Endodermal cell (in vitro differentiated cells): Measurements from ENCODE around the gene MAPRE2. TPM values are rescaled to one million over a fixed set of nuclear protein-coding genes. Genes with fewer than 3 reads are reported as not detected.

ENCODE experiments used
- DNase-seq: peaks from one replicate; pipeline ENCODE4 v3.0.0-alpha.2; 2017
- H3K27ac ChIP-seq: 2 replicates; pipeline ENCODE4 v1.5.1; 2013; ENCODE audit warnings: mild to moderate bottlenecking, low read depth, low read length, moderate library complexity
- H3K27me3 ChIP-seq: 2 replicates; pipeline ENCODE4 v1.6.1; 2013; ENCODE audit warnings: mild to moderate bottlenecking, low read length, moderate library complexity; ENCODE audit not compliant: insufficient read depth, control insufficient read depth, poor library complexity, severe bottlenecking
- H3K36me3 ChIP-seq: 2 replicates; pipeline ENCODE4 v1.7.0; 2013; ENCODE audit warnings: mild to moderate bottlenecking, low read length, moderate library complexity; ENCODE audit not compliant: control insufficient read depth, insufficient read depth
- H3K4me1 ChIP-seq: one replicate; pipeline ENCODE4 v1.7.0; 2013; ENCODE audit warnings: low read length; ENCODE audit not compliant: control insufficient read depth, insufficient read depth
- H3K4me3 ChIP-seq: 2 replicates; pipeline ENCODE4 v1.5.1; 2013; ENCODE audit warnings: mild to moderate bottlenecking, low read length, moderate library complexity
- H3K9ac ChIP-seq: 2 replicates; pipeline ENCODE4 v1.6.1; 2013; ENCODE audit warnings: mild to moderate bottlenecking, low read length, moderate library complexity; ENCODE audit not compliant: poor library complexity, severe bottlenecking; ENCODE audit errors: extremely low read depth
- H3K9me3 ChIP-seq: 2 replicates; pipeline ENCODE4 v1.6.1; 2013; ENCODE audit warnings: mild to moderate bottlenecking, low read length, moderate library complexity; ENCODE audit not compliant: control insufficient read depth
- H3K27ac Mint-ChIP-seq: 2 replicates; pipeline ENCODE4 v1.8.0; 2020; ENCODE audit warnings: mixed read lengths
- H3K27me3 Mint-ChIP-seq: 2 replicates; pipeline ENCODE4 v1.8.0; 2021; ENCODE audit warnings: mild to moderate bottlenecking, mixed read lengths; ENCODE audit not compliant: insufficient read depth
- H3K36me3 Mint-ChIP-seq: 2 replicates; pipeline ENCODE4 v1.8.0; 2020; ENCODE audit warnings: low read depth, mixed read lengths
- H3K4me1 Mint-ChIP-seq: 2 replicates; pipeline ENCODE4 v1.8.0; 2020; ENCODE audit warnings: mixed read lengths
- H3K4me3 Mint-ChIP-seq: 2 replicates; pipeline ENCODE4 v1.8.0; 2020; ENCODE audit warnings: mild to moderate bottlenecking, moderate library complexity, mixed read lengths
- H3K9me3 Mint-ChIP-seq: 2 replicates; pipeline ENCODE4 v1.8.0; 2020; ENCODE audit warnings: mild to moderate bottlenecking, mixed read lengths
- CTCF ChIP-seq: fragments of 200-600 bp; sonication (generic); conservative IDR thresholded peaks from 2 replicates; pipeline ENCODE4 v1.5.0; 2021; ENCODE audit warnings: antibody characterized with exemption, mild to moderate bottlenecking
- WGBS, 2 experiments: methylation state at CpG; one replicate each; pipeline versions ENCODE4 v1.1.5 to v1.1.7; 2013; ENCODE audit warnings: missing lambda C conversion rate in 2 of 2, mixed read lengths in 1 of 2; ENCODE audit not compliant: insufficient coverage in 1 of 2, insufficient read length in 1 of 2; 5-methylcytosine and 5-hydroxymethylcytosine counted together
- total RNA-seq, 2 donors: library from RNA; stranded (reverse); fragmentation: NEBNext Ultra II Directional in 1 of 2; extraction: Animal tissue kit (Norgen Biotek cat#: 25700) in 1 of 2; gene quantifications; 2 replicates in 1 of 2; 3 replicates in 1 of 2; pipeline ENCODE4 v1.2.1, GENCODE V29; 2021

Gene MAPRE2
- total RNA-seq, 2 donors from 2014 or later, result 15.2 to 16.5 TPM

- Histone ChIP-seq H3K27ac (no peak overlapping the region), H3K9ac (no peak overlapping the region), H3K27me3 (no peaks in the 10 kb centered on the region), H3K36me3 (no peaks in the 10 kb centered on the region), H3K9me3 (no peaks in the 10 kb centered on the region), H3K4me3 (no peak overlapping the region), H3K4me1 (no peaks in the 10 kb centered on the region)
- H3K9me3 Mint-ChIP-seq, result no peaks in the 10 kb centered on the region
- TF ChIP-seq CTCF, result no peak
- H3K27me3 Mint-ChIP-seq, result no peaks in the 10 kb centered on the region
- H3K27ac Mint-ChIP-seq, result no peak overlapping the region
- H3K4me1 Mint-ChIP-seq, result peaks cover 8% of the 10 kb centered on the region
- H3K36me3 Mint-ChIP-seq, result peaks cover 7% of the 10 kb centered on the region
- DNase-seq, result no peak
- WGBS, 2 experiments, result 94 to 100% methylated on average over 2 to 3 of the region's 3 CpGs
- H3K4me3 Mint-ChIP-seq, result no peak overlapping the region
Measured at GRCh38 chr18:35071819-35072247, 30.6 kb downstream of the MAPRE2 start.

GRCh38 chr18:35072616-35073015, 31.4 kb downstream of the MAPRE2 start:
- no peak for DNase-seq
- no peaks in the 10 kb centered on the region for H3K27me3 Mint-ChIP-seq
- H3K4me3 ChIP-seq, result no peak overlapping the region
- WGBS, 2 experiments, result 93% methylated on average over 2 of the region's 2 CpGs; no CpG with 5 or more reads in 1 of the 2 experiments
- no peak for TF ChIP-seq CTCF
- H3K4me1 Mint-ChIP-seq, result peaks cover 2% of the 10 kb centered on the region
- H3K4me3 Mint-ChIP-seq, result no peak overlapping the region
- H3K27me3 ChIP-seq, result no peaks in the 10 kb centered on the region
- no peaks in the 10 kb centered on the region for H3K36me3 ChIP-seq
- H3K27ac Mint-ChIP-seq, result no peak overlapping the region
- H3K4me1 ChIP-seq, result no peaks in the 10 kb centered on the region
- no peaks in the 10 kb centered on the region for H3K9me3 ChIP-seq
- H3K9me3 Mint-ChIP-seq, result no peaks in the 10 kb centered on the region
- peaks cover 7% of the 10 kb centered on the region for H3K36me3 Mint-ChIP-seq
- H3K27ac ChIP-seq, result no peak overlapping the region
- H3K9ac ChIP-seq, result no peak overlapping the region

- H3K4me1 ChIP-seq, result no peaks in the 10 kb centered on the region
- H3K4me3 ChIP-seq, result no peak overlapping the region
- WGBS, 2 experiments, result 90 to 100% methylated on average over 1 to 3 of the region's 3 CpGs
- no peak for DNase-seq
- H3K36me3 Mint-ChIP-seq, result peaks cover 7% of the 10 kb centered on the region
- TF ChIP-seq CTCF, result no peak
- no peaks in the 10 kb centered on the region for H3K36me3 ChIP-seq
- no peak overlapping the region for H3K4me3 Mint-ChIP-seq
- no peaks in the 10 kb centered on the region for H3K27me3 Mint-ChIP-seq
- no peaks in the 10 kb centered on the region for H3K9me3 ChIP-seq
- no peaks in the 10 kb centered on the region for H3K9me3 Mint-ChIP-seq
- no peak overlapping the region for H3K9ac ChIP-seq
- no peaks in the 10 kb centered on the region for H3K27me3 ChIP-seq
- H3K4me1 Mint-ChIP-seq, result peaks cover 2% of the 10 kb centered on the region
- H3K27ac Mint-ChIP-seq, result no peak overlapping the region
- H3K27ac ChIP-seq, result no peak overlapping the region
Measured at GRCh38 chr18:35073186-35074105, 32.2 kb downstream of the MAPRE2 start.
